Spinal cord (tissue), 10 donors: Measurements from ENCODE around the gene LTBP4. TPM values are rescaled to one million over a fixed set of nuclear protein-coding genes. Genes with fewer than 3 reads are reported as not detected.

ENCODE experiments used
- DNase-seq, 6 donors: peaks; one replicate each; pipeline versions ENCODE4 v3.0.0 to v3.0.0-alpha.2; 2013 to 2015; ENCODE audit warnings: low spot score in 6 of 6, low read depth in 4 of 6
- H3K27ac ChIP-seq: one replicate; pipeline ENCODE4 v1.5.1; 2013; ENCODE audit warnings: low read depth, low read length, control low read depth
- H3K27me3 ChIP-seq: one replicate; pipeline ENCODE4 v1.6.1; 2013; ENCODE audit warnings: low read length; ENCODE audit not compliant: control insufficient read depth, insufficient read depth
- H3K36me3 ChIP-seq: one replicate; pipeline ENCODE4 v1.6.1; 2013; ENCODE audit warnings: low read length; ENCODE audit not compliant: control insufficient read depth, insufficient read depth
- H3K4me1 ChIP-seq: one replicate; pipeline ENCODE4 v1.6.1; 2013; ENCODE audit warnings: low read length; ENCODE audit not compliant: control insufficient read depth, insufficient read depth
- H3K4me3 ChIP-seq: one replicate; pipeline ENCODE4 v1.5.1; 2013; ENCODE audit warnings: low read depth, low read length, control low read depth
- H3K9me3 ChIP-seq: one replicate; pipeline ENCODE4 v1.6.1; 2013; ENCODE audit warnings: low read length; ENCODE audit not compliant: control insufficient read depth, insufficient read depth
- WGBS: methylation state at CpG from one replicate; pipeline ENCODE4 v1.1.5; 2013; ENCODE audit warnings: missing lambda C conversion rate; ENCODE audit not compliant: insufficient coverage; 5-methylcytosine and 5-hydroxymethylcytosine counted together
- polyA plus RNA-seq, 2 donors: library from polyadenylated mRNA; unstranded; fragments of 120-200 nt; gene quantifications; one replicate each; pipeline ENCODE4 v1.2.1, GENCODE V29; 2013; ENCODE audit not compliant: insufficient read length in 2 of 2
- total RNA-seq, 2 donors: library from RNA; depleted of rRNA in 1 of 2; stranded (reverse); fragments of 120-200 nt in 1 of 2; fragments of >200 nt in 1 of 2; gene quantifications; one replicate each; pipeline versions ENCODE4 v1.2.3 to v1.2.4, GENCODE V29; 2013 to 2014
- donor health status: healthy.

Gene LTBP4
- total and polyA plus RNA-seq, 4 donors, result 57.5 to 141 (median 69.8) TPM

DNA sequence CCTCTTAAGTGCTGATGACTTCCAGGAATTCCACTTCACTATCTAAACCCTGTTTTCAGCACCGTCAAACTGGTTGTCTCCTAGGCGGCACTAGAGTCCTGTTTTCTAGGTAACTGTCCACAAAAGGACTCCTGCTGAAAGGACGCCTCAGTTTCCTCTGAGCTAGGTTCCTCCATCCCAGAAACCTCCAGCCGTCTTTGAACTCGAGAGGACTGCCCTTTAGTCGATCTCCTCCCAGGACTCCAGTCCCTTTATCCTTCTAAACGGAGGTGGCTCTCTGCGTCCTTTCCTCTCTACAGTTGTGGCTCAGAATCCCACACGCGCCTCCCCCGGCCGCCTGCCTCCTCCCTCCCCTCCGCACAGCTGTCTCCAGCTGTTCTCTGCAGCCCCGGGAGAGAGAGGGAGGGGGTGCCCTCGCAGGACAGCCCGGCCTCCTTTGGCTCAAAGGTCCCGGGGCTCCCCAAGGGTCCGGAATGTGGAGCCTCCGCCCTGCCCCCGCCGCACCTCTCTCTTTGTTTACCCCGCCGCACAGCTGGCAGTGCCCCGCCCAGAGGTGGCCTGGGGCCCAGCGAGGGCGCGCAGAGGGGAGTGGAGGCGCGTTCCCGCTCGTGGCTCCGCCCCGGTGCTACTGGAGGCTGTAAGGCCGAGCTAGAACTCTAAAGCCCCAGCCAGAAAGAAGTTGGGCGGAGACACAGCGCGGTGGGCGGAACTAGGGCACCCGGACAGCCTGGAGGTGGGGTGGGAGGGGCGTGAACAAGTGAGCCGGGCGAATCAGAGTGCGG lies 2.4 kb downstream of the LTBP4 start:
- H3K36me3 ChIP-seq, result peaks cover 30% of the 10 kb centered on the region
- H3K4me3 ChIP-seq, result peak overlapping the region; percentile 45
- peak overlapping the region; percentile 92 for H3K27ac ChIP-seq
- H3K4me1 ChIP-seq, result peaks cover 68% of the 10 kb centered on the region
- H3K9me3 ChIP-seq, result no peaks in the 10 kb centered on the region
- peaks cover 85% of the 10 kb centered on the region for H3K27me3 ChIP-seq
- peak in 4 of 6 donors; percentile 55 to 95 (median 80) for DNase-seq
- 4% methylated on average over 41 of the region's 43 CpGs for WGBS

DNA sequence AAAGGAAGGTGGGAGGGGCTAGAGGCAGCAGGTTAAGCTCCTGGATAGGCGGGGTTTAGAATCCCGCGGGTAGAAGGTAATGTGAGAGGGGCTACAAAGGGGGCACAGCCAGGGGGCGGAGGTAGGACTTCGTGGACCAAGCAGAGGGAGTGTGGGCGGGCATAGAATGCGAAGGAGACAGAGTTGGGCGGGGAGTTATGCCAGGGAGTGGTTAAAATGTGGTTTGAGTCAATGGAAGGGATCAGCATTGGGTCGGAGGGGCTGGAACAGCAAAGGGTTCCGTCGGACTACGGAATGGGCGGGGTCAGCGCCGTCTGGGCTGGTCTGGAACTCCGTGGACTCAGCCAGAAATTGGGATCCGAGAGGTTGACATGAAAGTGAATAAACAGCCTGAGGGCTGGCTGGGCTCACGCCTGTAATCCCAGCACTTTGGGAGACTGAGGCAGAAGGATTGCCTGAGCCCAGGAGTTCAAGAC lies 3.0 kb downstream of the LTBP4 start:
- Histone ChIP-seq H3K27me3 (peaks cover 85% of the 10 kb centered on the region), H3K9me3 (no peaks in the 10 kb centered on the region), H3K4me3 (peak overlapping the region; percentile 21), H3K4me1 (peaks cover 62% of the 10 kb centered on the region), H3K27ac (peak overlapping the region; percentile 92), H3K36me3 (peaks cover 30% of the 10 kb centered on the region)
- 6% methylated on average over 18 of the region's 18 CpGs for WGBS
- no peak for DNase-seq

GRCh38 chr19:40604647-40605215 lies 3.6 kb downstream of the LTBP4 start:
- peaks cover 85% of the 10 kb centered on the region for H3K27me3 ChIP-seq
- H3K27ac ChIP-seq, result no peak overlapping the region
- no peak overlapping the region for H3K4me3 ChIP-seq
- 27% methylated on average over 29 of the region's 29 CpGs for whole genome bisulfite sequencing
- no peak for DNase-seq
- peaks cover 63% of the 10 kb centered on the region for H3K4me1 ChIP-seq
- peaks cover 26% of the 10 kb centered on the region for H3K36me3 ChIP-seq
- no peaks in the 10 kb centered on the region for H3K9me3 ChIP-seq

- WGBS, result 3% methylated on average over 71 of the region's 71 CpGs
- peaks cover 85% of the 10 kb centered on the region for H3K27me3 ChIP-seq
- H3K4me3 ChIP-seq, result no peak overlapping the region
- H3K36me3 ChIP-seq, result peaks cover 20% of the 10 kb centered on the region
- peaks cover 63% of the 10 kb centered on the region for H3K4me1 ChIP-seq
- no peak overlapping the region for H3K27ac ChIP-seq
- peak in 2 of 6 donors; percentile 44 to 71 for DNase-seq
- no peaks in the 10 kb centered on the region for H3K9me3 ChIP-seq
These were observed 4.2 kb downstream of the LTBP4 start for GRCh38 chr19:40605216-40605971.

DNA sequence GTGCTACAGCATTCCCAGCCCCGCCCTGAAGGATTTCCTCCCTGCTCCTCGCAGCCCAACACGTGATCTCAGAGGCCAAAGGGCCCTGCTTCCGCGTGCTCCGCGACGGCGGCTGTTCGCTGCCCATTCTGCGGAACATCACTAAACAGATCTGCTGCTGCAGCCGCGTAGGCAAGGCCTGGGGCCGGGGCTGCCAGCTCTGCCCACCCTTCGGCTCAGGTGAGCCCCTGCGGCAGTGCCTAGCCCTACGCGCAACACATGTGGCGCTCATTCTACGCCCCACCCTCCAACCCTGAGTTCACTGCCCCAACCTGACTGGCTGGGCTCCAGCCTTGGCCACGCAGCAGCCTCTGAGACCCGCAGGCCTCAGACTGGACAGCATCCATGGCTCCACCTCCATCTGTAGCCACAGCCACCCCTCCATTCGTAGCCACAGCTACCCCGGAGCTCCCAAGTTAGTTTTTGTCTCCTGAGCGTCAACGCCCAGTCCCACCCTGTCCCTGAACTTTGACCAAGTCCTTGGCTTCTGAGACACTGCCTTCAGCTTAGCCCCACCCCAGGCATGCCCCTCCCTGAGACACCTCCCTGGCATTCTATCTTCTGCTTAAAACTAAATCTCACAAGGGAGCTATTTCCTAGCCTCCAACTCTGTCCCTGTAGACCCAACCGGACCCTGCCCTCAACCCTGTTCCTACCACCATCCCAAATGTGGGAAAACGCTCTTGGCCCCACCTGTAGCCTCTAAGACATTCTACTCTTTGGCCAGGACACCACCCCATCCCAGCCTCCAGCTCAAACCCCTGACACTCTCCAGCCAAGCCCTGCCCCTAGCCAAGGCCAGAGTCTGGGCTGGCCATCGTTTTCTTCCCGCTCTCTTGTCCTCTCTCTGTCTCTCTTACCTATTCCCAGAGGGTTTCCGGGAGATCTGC lies 6.4 kb downstream of the LTBP4 start:
- Histone ChIP-seq H3K27ac (no peak overlapping the region), H3K27me3 (peaks cover 81% of the 10 kb centered on the region), H3K36me3 (peaks cover 19% of the 10 kb centered on the region), H3K4me3 (no peak overlapping the region), H3K4me1 (peaks cover 47% of the 10 kb centered on the region), H3K9me3 (no peaks in the 10 kb centered on the region)
- whole genome bisulfite sequencing, result 64% methylated on average over 31 of the region's 31 CpGs
- DNase-seq, result no peak

DNA sequence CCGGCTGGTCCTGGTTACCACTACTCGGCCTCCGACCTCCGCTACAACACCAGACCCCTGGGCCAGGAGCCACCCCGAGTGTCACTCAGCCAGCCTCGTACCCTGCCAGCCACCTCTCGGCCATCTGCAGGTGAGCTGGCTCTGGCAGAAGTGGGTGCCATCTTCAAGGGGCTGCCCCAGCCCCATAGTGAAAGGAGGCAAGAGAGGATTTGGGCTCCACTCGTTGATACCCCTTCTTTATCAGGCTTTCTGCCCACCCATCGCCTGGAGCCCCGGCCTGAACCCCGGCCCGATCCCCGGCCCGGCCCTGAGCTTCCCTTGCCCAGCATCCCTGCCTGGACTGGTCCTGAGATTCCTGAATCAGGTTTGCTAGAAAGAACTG lies 7.1 kb downstream of the LTBP4 start:
- no peak overlapping the region for H3K4me3 ChIP-seq
- no peaks in the 10 kb centered on the region for H3K9me3 ChIP-seq
- DNase-seq, result no peak
- peaks cover 47% of the 10 kb centered on the region for H3K4me1 ChIP-seq
- peaks cover 82% of the 10 kb centered on the region for H3K27me3 ChIP-seq
- WGBS, result 94% methylated on average over 13 of the region's 14 CpGs
- peaks cover 23% of the 10 kb centered on the region for H3K36me3 ChIP-seq
- no peak overlapping the region for H3K27ac ChIP-seq

- H3K4me3 ChIP-seq, result peak overlapping the region; percentile 28
- no peak overlapping the region for H3K27ac ChIP-seq
These were observed 7.8 kb downstream of the LTBP4 start for GRCh38 chr19:40608957-40609356.

DNA sequence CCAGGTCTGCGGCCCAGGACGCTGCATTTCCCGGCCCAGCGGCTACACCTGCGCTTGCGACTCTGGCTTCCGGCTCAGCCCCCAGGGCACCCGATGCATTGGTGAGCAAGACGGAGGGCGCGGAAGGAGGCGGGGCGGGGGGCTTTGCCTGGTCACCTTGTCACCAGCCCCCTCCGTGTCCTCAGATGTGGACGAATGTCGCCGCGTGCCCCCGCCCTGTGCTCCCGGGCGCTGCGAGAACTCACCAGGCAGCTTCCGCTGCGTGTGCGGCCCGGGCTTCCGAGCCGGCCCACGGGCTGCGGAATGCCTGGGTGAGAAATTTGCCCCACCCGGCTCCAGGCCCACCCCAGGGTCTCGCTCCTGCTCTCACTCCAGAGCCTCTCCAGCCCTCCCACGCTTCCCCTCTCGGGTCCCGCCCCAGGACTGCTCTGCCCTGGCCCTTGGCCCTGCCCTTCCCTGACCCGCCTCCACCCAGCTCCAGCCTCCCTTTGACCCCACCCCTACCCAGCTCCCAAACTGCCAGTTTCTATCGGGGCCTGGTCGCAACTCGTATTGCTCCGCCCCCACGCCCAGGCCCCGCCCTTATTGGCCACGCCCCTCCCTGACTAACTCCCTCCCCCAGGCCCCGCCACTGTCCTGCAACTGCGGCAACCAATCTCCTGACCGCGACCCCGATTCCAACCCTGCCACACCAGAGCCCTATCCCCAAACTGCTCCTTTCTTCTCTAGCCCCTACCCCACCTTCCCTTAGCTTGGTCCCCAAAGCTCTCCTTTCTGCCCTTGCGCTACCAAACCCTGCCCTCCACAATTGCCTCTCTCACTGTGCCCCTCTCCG lies 8.6 kb downstream of the LTBP4 start:
- peaks cover 48% of the 10 kb centered on the region for H3K4me1 ChIP-seq
- H3K36me3 ChIP-seq, result peaks cover 29% of the 10 kb centered on the region
- H3K9me3 ChIP-seq, result no peaks in the 10 kb centered on the region
- peak overlapping the region; percentile 28 for H3K4me3 ChIP-seq
- 5% methylated on average over 50 of the region's 50 CpGs for WGBS
- peak overlapping the region; percentile 61 for H3K27ac ChIP-seq
- DNase-seq, result peak in 1 of 6 donors; percentile 60
- peaks cover 85% of the 10 kb centered on the region for H3K27me3 ChIP-seq

More at GRCh38 chr19:40608957-40609356, 7.8 kb downstream of the LTBP4 start:
- 74% methylated on average over 3 of the region's 4 CpGs for WGBS
- Histone ChIP-seq H3K36me3 (peaks cover 23% of the 10 kb centered on the region), H3K4me1 (peaks cover 48% of the 10 kb centered on the region), H3K9me3 (no peaks in the 10 kb centered on the region), H3K27me3 (peaks cover 85% of the 10 kb centered on the region)
- DNase-seq, result no peak
